Astrocyte (in vitro differentiated cells and primary cell): ENCODE results near the gene GEMIN2. TPM values are rescaled to one million over a fixed set of nuclear protein-coding genes. Genes with fewer than 3 reads are reported as not detected.
"Not testable (repeated sequence)": the region's sequence is repeated elsewhere in the genome, so short reads cannot be mapped to it uniquely, and the experiment has no call there.

ENCODE experiments used
- DNase-seq: peaks from one replicate; pipeline ENCODE4 v3.0.0-alpha.2; 2010; ENCODE audit warnings: low read depth
- FAIRE-seq: peaks from 2 replicates; lab custom pipeline; 2011; peaks lifted over from hg19 to GRCh38; lab: Jason Lieb, UNC
- H2AFZ ChIP-seq: 2 replicates; pipeline ENCODE4 v1.6.0; 2012; ENCODE audit warnings: low read depth, low read length, inconsistent platforms
- H3K27ac ChIP-seq: 2 replicates; pipeline ENCODE4 v1.5.1; 2011; ENCODE audit warnings: low read depth, low read length, inconsistent platforms
- H3K27me3 ChIP-seq: 2 replicates; pipeline ENCODE4 v1.6.0; 2011; ENCODE audit warnings: low read length, inconsistent platforms; ENCODE audit not compliant: insufficient read depth
- H3K36me3 ChIP-seq: 2 replicates; pipeline ENCODE4 v1.5.1; 2011; ENCODE audit warnings: low read length, inconsistent platforms; ENCODE audit not compliant: insufficient read depth
- H3K4me1 ChIP-seq: 2 replicates; pipeline ENCODE4 v1.5.1; 2011; ENCODE audit warnings: low read length, inconsistent platforms; ENCODE audit not compliant: insufficient read depth
- H3K4me2 ChIP-seq: 2 replicates; pipeline ENCODE4 v1.6.0; 2012; ENCODE audit warnings: low read length, inconsistent platforms
- H3K4me3 ChIP-seq: 2 replicates; pipeline ENCODE4 v1.5.1; 2011; ENCODE audit warnings: low read depth, mild to moderate bottlenecking, low read length, inconsistent platforms; ENCODE audit not compliant: insufficient read depth
- H3K79me2 ChIP-seq: 2 replicates; pipeline ENCODE4 v1.6.0; 2012; ENCODE audit warnings: mild to moderate bottlenecking, low read length, inconsistent platforms; ENCODE audit not compliant: insufficient read depth
- H3K9ac ChIP-seq: 2 replicates; pipeline ENCODE4 v1.6.0; 2012; ENCODE audit warnings: mild to moderate bottlenecking, low read length, inconsistent platforms
- H3K9me3 ChIP-seq: 2 replicates; pipeline ENCODE4 v1.5.1; 2012; ENCODE audit warnings: low read depth, mild to moderate bottlenecking, low read length, inconsistent platforms; ENCODE audit not compliant: insufficient read depth
- H4K20me1 ChIP-seq: 2 replicates; pipeline ENCODE4 v1.6.0; 2012; ENCODE audit warnings: low read length, inconsistent platforms; ENCODE audit not compliant: insufficient read depth
- H3K27ac Mint-ChIP-seq: one replicate; pipeline ENCODE4 v1.8.0; 2021; ENCODE audit warnings: mild to moderate bottlenecking, mixed read lengths; ENCODE audit not compliant: unreplicated experiment
- H3K27me3 Mint-ChIP-seq: one replicate; pipeline ENCODE4 v1.8.0; 2021; ENCODE audit warnings: low read depth, mixed read lengths; ENCODE audit not compliant: unreplicated experiment
- H3K36me3 Mint-ChIP-seq: one replicate; pipeline ENCODE4 v1.8.0; 2021; ENCODE audit warnings: low read depth, mixed read lengths; ENCODE audit not compliant: unreplicated experiment
- H3K4me1 Mint-ChIP-seq: one replicate; pipeline ENCODE4 v1.8.0; 2021; ENCODE audit warnings: low read depth, mixed read lengths; ENCODE audit not compliant: unreplicated experiment
- H3K4me3 Mint-ChIP-seq: one replicate; pipeline ENCODE4 v1.8.0; 2021; ENCODE audit warnings: mild to moderate bottlenecking, moderate library complexity, mixed read lengths; ENCODE audit not compliant: unreplicated experiment
- H3K9me3 Mint-ChIP-seq: one replicate; pipeline ENCODE4 v1.8.0; 2021; ENCODE audit warnings: mild to moderate bottlenecking, mixed read lengths; ENCODE audit not compliant: unreplicated experiment
- CTCF ChIP-seq: IDR thresholded peaks from 2 replicates; pipeline ENCODE4 v1.5.1; 2011; ENCODE audit warnings: low read depth, mild to moderate bottlenecking, inconsistent platforms, low read length, moderate library complexity; ENCODE audit not compliant: insufficient read depth
- EZH2 ChIP-seq: IDR thresholded peaks from 2 replicates; pipeline ENCODE4 v1.6.1; 2012; ENCODE audit warnings: mild to moderate bottlenecking, low read length, inconsistent platforms; ENCODE audit not compliant: insufficient read depth
- total RNA-seq: library from RNA; stranded (reverse); gene quantifications from 2 replicates; pipeline ENCODE4 v1.2.1, GENCODE V29; 2021

Gene GEMIN2
- total RNA-seq, 1 donor from 2014 or later = 12.4 TPM

- no peak overlapping the region for H3K27ac ChIP-seq
- peaks cover 3% of the 10 kb centered on the region for H3K36me3 ChIP-seq
- H3K27me3 ChIP-seq = no peaks in the 10 kb centered on the region
- no peaks in the 10 kb centered on the region for H3K4me1 ChIP-seq
- TF ChIP-seq CTCF (no peak), EZH2 (no peak)
- FAIRE-seq = no peak
- DNase-seq = no peak
- no peak overlapping the region for H3K4me2 ChIP-seq
- no peaks in the 10 kb centered on the region for H3K9me3 ChIP-seq
- Mint-ChIP-seq H3K4me3 (no peak overlapping the region), H3K27me3 (no peaks in the 10 kb centered on the region), H3K9me3 (peaks cover 7% of the 10 kb centered on the region), H3K36me3 (peaks cover 18% of the 10 kb centered on the region), H3K4me1 (no peaks in the 10 kb centered on the region), H3K27ac (no peak overlapping the region)
- no peak overlapping the region for H3K9ac ChIP-seq
- no peaks in the 10 kb centered on the region for H3K79me2 ChIP-seq
- no peak overlapping the region for H3K4me3 ChIP-seq
- no peak overlapping the region for H2AFZ ChIP-seq
- H4K20me1 ChIP-seq = no peaks in the 10 kb centered on the region
Observed at GRCh38 chr14:39140170-39140569, 26.0 kb downstream of the GEMIN2 start.

GRCh38 chr14:39141623-39142022 lies 27.5 kb downstream of the GEMIN2 start:
- H3K4me3 Mint-ChIP-seq, H3K9ac ChIP-seq, H2AFZ ChIP-seq, H3K4me1 ChIP-seq, H3K4me2 ChIP-seq, H3K36me3 ChIP-seq, FAIRE-seq, H3K9me3 ChIP-seq, H3K27me3 ChIP-seq, DNase-seq, H3K4me3 ChIP-seq, H3K27ac ChIP-seq, H3K27me3 Mint-ChIP-seq, H4K20me1 ChIP-seq, H3K27ac Mint-ChIP-seq, H3K79me2 ChIP-seq, H3K9me3 Mint-ChIP-seq, H3K4me1 Mint-ChIP-seq: not testable (repeated sequence)
- peaks cover 18% of the 10 kb centered on the region for H3K36me3 Mint-ChIP-seq

- H3K27me3 Mint-ChIP-seq, H4K20me1 ChIP-seq, H3K79me2 ChIP-seq, H3K9me3 ChIP-seq, H3K27ac Mint-ChIP-seq, H2AFZ ChIP-seq, H3K4me3 ChIP-seq, H3K27me3 ChIP-seq, H3K9ac ChIP-seq, DNase-seq, FAIRE-seq, H3K4me2 ChIP-seq, H3K4me1 ChIP-seq, H3K36me3 ChIP-seq, H3K27ac ChIP-seq, H3K4me1 Mint-ChIP-seq, H3K9me3 Mint-ChIP-seq, H3K4me3 Mint-ChIP-seq: not testable (repeated sequence)
- H3K36me3 Mint-ChIP-seq = peaks cover 24% of the 10 kb centered on the region
Observed at GRCh38 chr14:39143226-39143625, 29.1 kb downstream of the GEMIN2 start.
